ENCODE results near the gene P2RY13. TPM values are rescaled to one million over a fixed set of nuclear protein-coding genes. Genes with fewer than 3 reads are reported as not detected.

The P2RY13 gene
- total RNA-seq, 4 donors from 2014 or later = 0.34 to 1.2 (median 0.58) TPM

GRCh38 chr3:151320131-151320530, 9.2 kb downstream of the P2RY13 start:
- WGBS, 2 donors = 45 to 58% methylated on average over 2 of the region's 2 CpGs

DNA sequence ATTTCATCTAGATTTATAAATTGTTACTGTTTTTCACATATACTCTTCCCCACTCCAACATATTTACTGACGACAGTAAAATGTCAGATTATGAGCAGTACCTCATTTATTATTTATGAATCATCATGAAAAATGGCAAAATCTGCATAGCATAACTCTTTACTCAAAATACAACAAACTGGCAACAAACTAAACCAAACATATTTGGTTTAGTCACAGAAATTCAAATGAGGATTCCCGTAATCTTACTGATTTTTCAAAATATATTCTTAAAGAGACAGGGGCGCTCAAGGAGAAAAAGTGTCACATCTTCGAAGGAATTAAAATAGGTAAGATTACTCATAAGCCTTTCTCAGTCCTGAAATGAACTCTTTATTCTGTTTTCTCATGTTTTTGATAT, 9.7 kb downstream of the P2RY13 start:
- no peak for DNase-seq (ENCODE audit: low spot score in 2 of 2)
- intact Hi-C loops (cut with DNase I; ENCODE audit: low total_unique reads) = no loop called here
- no peak overlapping the region for H3K4me3 ChIP-seq (ENCODE audit: low read depth, poor library complexity, severe bottlenecking)
- WGBS, 2 donors = 51 to 54% methylated on average over 4 of the region's 4 CpGs
- TF ChIP-seq CTCF (IDR thresholded peaks at IDR 0.05) = no peak
- no peak for TF ChIP-seq POLR2A (IDR thresholded peaks at IDR 0.05)

More at GRCh38 chr3:151320131-151320530, 9.2 kb downstream of the P2RY13 start:
- H3K4me3 ChIP-seq (ENCODE audit: low read depth, poor library complexity, severe bottlenecking) = no peak overlapping the region
- intact Hi-C loops (cut with DNase I; ENCODE audit: low total_unique reads) = no loop called here
- TF ChIP-seq POLR2A (IDR thresholded peaks at IDR 0.05) (no peak), CTCF (IDR thresholded peaks at IDR 0.05) (no peak)
- no peak for DNase-seq (ENCODE audit: low spot score in 2 of 2)

DNA sequence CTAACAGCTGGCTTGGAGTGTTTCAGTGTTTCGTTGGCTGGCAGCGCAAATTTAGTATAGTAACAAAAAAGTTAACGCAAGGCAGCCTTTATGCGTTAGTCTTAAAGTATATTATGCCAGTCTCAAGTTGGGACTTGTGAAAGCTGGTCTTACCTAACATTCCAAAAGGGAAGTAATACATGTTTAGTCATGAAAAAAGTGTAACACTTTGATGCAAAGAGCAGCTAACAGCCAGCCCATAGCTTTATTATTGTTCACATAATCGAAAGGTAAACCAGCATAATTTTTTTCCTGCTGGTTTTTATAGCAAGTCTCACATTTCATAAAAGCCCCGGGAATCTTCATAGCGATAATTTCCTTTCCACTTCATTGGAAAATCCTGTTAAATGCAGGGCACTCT, 10.4 kb downstream of the P2RY13 start:
- whole genome bisulfite sequencing, 2 donors = 46 to 49% methylated on average over 7 of the region's 7 CpGs
- TF ChIP-seq CTCF (IDR thresholded peaks at IDR 0.05) = no peak
- DNase-seq (ENCODE audit: low spot score in 2 of 2) = no peak
- intact Hi-C loops (cut with DNase I; ENCODE audit: low total_unique reads) = no loop called here
- H3K4me3 ChIP-seq (ENCODE audit: low read depth, poor library complexity, severe bottlenecking) = no peak overlapping the region

- no peak overlapping the region for H3K4me3 ChIP-seq (ENCODE audit: low read depth, poor library complexity, severe bottlenecking)
- TF ChIP-seq POLR2A (IDR thresholded peaks at IDR 0.05) = no peak
- TF ChIP-seq CTCF (IDR thresholded peaks at IDR 0.05) = no peak
- DNase-seq (ENCODE audit: low spot score in 2 of 2) = no peak
- intact Hi-C loops (cut with DNase I; ENCODE audit: low total_unique reads) = no loop called here
Observed at GRCh38 chr3:151318313-151318712, 11.0 kb downstream of the P2RY13 start.

GRCh38 chr3:151316267-151316991, 12.9 kb downstream of the P2RY13 start, which contains the start of gene GPR87:
Gene GPR87 (minus strand): TSS chr3:151316820. CDS start chr3:151300100, 16,720 bp downstream.
- intact Hi-C loops (cut with DNase I; ENCODE audit: low total_unique reads) = no loop called here
- WGBS, 2 donors = 47 to 51% methylated on average over 7 of the region's 7 CpGs
- no peak within 1 kb of the TSS for H3K4me3 ChIP-seq (ENCODE audit: low read depth, poor library complexity, severe bottlenecking)
- no peak for TF ChIP-seq POLR2A (IDR thresholded peaks at IDR 0.05)
- no peak for TF ChIP-seq CTCF (IDR thresholded peaks at IDR 0.05)
- no peak for DNase-seq (ENCODE audit: low spot score in 2 of 2)

GRCh38 chr3:151315846-151316245, 13.5 kb downstream of the P2RY13 start:
- H3K4me3 ChIP-seq (ENCODE audit: low read depth, poor library complexity, severe bottlenecking) = no peak overlapping the region
- intact Hi-C loops (cut with DNase I; ENCODE audit: low total_unique reads) = no loop called here
- 33 to 50% methylated on average over 2 of the region's 2 CpGs for WGBS, 2 donors
- TF ChIP-seq CTCF (IDR thresholded peaks at IDR 0.05) (no peak), POLR2A (IDR thresholded peaks at IDR 0.05) (no peak)
- no peak for DNase-seq (ENCODE audit: low spot score in 2 of 2)

Data from lower leg skin (tissue), 4 donors.